Mucosa of gallbladder (tissue), 1 donor: Measurements from ENCODE around the gene SMARCD3. TPM values are rescaled to one million over a fixed set of nuclear protein-coding genes. Genes with fewer than 3 reads are reported as not detected.

ENCODE experiments used
- DNase-seq: peaks from one replicate; pipeline ENCODE4 v3.0.0-alpha.2; 2020; ENCODE audit warnings: low spot score
- total RNA-seq: library from RNA; stranded (reverse); gene quantifications from one replicate; pipeline ENCODE4 v1.2.1, GENCODE V29; 2021
- donor health status: DM: no; HTN: no; CAD: no.

Gene SMARCD3
- total RNA-seq, 1 donor from 2014 or later: 56.3 TPM

DNA sequence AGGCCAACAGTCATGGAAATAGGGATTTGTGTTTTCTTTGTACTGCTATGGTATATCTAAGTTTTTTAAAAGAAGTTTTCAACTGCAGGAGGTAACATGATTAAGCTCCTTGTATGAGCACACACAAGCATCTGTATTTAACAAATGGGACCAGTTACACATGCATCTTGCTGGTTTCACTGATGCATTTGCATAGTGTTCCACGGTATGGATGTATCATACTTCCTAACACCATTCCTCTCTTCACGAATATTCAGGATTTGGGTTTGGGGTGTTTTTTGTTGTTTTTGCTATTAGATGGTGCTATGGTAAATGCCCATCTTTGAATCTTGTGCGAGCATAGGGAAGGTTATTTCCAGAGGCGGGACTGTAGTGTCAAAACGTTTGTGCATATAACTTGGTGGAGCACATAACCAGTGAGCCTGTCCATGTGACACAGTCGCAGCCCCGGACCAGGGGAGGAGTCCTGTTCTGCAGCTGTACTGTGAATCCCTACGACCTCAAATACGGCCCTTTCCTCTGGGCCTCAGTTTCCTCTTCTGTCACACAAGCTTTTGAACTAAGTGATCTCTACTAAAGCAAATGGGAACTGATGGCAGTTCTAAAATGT is 40.1 kb downstream of the SMARCD3 start:
- DNase-seq: no peak

DNA sequence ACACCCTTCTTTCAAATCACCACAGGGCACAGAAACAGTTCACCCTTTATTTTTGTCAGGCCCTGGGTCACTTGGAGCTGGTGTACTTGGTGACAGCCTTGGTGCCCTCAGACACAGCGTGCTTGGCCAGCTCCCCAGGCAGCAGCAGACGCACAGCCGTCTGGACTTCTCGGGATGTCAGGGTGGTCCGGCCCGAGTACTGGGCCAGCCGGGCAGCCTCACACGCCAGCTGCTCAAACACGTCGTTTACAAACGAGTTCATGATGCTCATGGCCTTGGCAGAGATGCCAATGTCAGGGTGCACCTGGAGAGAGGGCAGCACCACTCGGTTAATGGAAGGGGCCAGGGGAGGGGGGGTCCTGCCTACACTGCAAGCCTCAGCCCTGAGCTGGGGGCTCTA is 40.7 kb downstream of the SMARCD3 start:
- no peak for DNase-seq

DNA sequence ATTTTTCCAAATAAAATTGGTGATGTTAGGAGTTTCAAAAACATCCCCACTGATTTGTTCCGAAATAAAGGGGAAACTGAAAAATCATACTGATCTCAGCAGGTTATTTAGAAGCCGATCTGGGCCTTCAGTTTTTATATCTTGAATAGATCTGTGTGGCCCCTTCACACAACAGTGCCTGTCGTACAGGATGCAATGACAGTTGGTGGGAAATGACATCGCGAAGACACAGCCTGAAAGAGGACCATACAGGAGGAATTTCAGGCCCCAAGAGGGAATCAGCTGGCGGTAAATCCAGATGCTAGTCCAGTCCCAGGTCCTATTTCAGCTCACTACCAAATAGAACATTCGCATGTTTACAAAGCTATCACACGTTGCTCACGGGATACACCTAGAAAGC is 41.2 kb downstream of the SMARCD3 start:
- no peak for DNase-seq

DNA sequence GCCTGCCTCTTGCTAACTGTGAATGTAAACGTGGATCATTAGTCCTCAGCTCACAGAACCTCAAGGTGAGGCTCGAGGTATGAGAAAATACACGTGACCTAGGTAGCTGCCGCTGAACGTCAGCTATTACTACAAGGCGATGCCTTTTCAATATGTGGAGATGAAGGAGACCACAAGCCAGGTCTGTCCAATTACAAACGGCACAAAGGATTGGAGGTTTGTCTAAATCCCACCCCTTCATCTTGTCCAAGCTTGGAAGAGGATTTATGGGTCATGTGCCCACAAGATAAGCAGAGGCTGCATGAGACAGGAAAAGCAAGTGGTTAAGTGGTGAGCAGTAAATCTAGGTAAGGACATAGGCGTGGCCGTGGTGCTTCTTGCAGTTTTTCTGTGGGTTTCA is 41.6 kb downstream of the SMARCD3 start:
- DNase-seq: no peak

DNA sequence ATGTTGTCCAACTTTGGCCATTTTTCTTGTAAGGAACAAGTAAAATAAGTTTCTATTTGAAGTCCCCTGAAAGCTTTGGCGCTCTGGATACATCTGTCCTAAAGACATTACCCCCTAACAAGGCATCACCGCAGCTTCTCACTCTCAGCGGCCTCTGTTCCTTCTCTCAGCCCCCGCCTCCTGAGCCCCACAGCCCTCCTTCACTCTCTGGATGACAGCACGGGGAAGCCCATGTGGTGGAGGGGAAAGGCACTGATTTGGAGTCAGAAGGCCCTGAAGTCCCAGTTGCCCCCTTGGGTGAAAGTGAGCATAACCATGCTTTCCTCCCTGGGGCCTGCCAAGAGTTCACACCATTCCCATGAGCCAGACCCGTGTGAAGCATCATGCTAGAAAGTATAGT is 42.8 kb downstream of the SMARCD3 start:
- no peak for DNase-seq

DNA sequence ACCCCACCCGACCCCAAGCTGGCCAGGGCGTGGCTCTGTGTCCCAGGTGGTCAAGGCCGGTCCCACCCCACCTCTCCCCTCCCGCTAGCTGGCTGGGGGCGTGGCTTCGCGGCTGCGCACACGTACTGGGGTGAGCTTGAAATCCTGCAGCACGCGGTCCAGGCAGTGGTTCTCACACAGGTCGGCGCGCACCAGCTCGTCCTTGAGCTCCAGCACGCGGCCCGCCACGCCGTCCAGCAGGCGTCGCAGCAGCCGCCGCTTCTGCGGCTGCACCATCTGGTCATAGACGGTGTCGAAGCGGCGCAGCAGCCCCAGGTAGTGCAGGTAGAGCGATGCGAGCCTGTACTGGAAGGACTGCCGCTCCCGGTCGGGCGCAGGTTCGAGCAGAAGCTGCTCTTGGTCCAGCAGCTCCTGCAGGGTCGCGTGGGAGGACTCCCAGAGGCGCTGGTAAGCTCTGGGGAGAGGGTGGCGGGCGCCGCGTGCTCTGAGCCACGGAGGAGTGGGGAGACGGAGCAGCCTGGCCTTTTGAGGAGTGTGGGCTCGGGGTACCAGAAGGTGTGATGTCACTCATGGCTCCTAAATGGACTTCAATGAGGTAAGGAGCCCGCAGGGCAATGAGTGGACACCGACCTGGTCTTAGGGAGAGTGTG is 44.0 kb downstream of the SMARCD3 start:
- no peak for DNase-seq

DNA sequence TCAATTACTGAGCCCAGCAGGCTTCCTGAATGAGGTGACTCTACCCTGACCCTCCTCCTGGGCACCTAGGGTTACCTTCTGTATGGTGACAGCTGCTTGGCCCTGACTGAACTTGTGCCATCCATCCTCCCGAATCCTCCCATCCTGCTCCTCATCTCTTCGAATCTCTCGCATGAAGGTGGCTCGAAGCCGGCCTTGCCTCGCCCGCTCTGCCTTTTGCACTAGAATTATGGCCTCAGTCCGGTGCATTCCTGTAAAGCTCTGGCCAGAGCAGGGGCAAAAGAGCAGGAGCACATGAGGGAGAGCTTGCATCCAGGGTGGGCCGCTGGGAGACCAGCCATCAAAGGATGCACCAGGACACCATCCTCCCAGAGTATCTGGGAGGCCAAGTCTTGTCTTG is 45.7 kb downstream of the SMARCD3 start:
- DNase-seq: no peak

DNA sequence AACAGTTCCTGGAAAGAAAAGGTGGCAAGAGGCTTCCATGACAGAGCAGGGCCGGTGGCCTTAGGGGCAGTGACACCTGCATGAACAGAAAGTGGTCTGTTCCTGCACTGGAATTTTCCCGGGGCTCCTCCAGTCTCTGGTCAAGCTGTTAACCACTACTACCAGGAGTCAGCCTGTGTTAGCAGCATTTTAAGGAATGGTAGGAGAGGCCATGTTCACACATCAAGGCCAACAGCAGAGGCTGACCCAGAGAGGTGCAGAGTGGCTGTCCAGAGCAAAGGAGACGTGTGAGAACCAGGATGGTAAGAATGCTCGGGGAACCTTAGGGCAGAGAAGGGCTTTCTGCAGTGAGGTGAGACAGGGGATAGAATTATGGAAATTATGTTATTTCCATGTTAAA is 46.7 kb downstream of the SMARCD3 start:
- DNase-seq: no peak

DNA sequence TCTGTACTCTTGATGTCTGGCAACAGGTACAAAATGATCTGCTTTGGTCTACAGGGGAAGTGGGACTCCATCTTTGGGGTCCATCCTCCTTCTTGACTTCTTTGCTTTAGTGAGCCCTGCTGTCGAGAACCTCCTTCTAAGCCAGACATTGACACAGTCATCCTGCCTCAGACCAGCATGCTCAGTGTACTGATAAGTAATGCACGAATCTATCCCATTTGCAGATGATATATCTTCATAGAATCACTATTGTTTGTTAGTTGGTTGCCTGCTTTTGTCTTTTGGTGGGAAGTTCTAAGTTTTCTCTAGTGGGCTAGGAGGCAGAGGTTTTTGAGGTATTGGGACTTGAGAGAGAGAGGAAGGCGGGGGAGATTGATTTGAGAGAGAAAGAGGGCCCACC is 47.1 kb downstream of the SMARCD3 start:
- DNase-seq: no peak

DNA sequence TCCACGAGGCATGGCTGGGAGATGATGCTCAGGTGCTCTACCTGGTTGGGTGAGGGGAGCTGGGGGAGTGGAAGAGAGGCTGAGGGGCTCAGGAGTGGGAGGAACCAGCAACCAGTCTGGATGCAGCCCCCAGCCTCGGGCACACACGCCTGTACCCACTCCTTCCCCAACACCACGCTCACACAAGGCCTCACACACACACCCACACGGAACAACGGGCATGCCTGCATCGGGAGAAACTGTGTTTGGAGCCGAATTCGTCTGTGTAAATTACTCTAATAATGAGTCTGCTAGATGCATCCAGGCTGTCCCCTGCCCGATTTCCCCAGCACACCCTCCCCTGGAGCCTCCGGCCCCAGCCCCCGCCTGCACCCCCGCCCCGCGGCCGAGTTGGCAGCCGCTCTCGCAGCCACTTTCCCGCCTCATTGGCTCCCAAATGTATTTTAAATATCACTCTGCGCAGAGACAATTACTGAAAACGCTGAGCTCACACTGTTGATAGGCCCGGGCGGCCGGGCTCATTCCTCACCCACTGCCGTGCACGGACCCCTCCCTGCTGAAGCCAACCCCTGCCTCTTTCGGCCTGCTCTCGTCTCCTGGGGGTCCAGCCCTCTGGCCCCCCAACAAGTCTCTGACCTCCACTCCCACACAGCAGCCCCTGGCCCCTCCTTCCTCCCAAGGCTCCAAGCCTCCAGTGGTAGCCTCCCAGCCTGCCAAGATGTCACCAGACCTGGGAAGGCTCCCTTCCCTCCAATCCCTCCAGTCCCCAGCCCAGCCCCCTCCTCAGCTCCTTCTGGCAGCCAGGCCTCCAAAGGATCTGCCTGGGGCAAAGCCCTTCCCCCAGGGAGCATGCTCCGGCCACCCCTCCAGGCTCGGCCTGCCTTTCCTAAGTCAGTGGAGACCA is 49.3 kb downstream of the SMARCD3 start:
- no peak for DNase-seq

DNA sequence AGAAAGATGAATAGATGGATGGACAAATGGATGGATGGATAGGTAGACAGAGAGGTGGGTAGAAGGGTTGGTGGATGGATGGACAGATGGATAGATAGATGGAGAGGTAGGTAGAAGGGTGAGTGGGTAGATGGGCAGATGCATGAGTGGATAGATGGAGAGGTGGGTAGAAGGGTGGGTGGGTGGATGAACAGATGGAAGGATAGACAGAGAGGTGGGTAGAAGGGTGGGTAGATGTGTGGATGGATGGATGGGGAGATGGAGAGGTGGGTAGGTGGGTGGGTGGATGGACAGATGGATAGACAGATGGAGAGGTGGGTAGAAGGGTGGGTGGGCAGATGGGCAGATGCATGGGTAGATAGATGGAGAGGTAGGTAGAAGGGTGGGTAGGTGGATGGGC is 50.6 kb downstream of the SMARCD3 start:
- DNase-seq: no peak

DNA sequence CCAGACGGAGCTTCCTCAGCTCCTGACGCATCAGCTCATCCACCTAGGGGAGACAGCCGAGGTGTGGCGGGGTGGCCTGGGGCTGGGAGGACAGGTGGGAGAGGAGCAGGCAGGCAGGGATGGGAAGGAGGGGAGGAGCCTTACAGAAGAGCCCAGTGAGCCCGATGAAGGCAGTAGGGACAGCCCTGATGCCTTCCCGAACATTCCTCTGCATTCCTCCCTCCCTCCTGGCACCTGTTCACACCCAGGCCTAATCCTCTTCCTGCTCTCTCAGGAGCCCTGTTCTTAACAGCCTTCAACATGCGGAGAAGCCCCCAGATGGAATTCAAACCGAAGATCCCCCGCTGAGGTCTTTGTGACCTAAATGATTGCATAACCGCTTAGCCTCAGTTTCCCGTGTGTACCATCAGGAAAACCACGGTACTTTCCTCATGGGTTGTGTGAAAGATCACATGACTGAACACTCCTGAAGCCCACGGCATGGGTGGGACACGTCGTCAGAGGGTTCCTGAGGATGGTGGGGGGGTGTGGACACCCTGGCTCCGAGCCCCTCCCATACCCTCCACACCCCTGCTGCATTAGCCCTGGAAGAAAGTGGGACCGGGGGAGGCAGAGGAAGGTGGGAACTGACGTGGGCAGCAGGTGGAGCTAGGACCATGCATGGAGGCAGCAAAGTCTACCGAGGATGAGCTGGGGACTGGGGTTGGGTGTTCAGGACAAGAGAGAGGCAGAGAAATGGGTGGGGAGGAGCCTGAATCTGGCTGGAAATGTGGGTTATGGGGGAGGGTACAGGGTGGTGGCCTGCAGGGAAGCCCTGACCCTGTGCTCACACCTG is 52.7 kb downstream of the SMARCD3 start:
- no peak for DNase-seq

DNA sequence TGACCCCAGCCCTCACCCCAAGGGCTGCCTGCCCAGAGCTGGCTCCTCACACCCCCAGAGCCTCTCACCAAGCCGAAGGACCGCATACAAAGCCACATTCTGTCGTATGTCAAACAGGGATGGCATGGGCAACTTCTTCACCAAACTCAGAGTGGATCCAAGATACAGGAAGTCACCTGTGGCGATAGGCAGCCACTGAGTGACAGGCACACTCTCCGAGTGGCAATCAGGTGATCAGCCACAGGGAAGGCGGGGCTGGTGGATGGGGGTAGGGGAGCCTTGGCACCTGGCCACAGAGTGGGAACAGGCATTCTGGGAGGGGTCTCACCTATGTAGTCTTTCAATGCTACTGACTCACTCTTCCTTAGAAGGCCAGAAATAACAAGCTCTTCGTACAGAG is 54.3 kb downstream of the SMARCD3 start:
- no peak for DNase-seq

DNA sequence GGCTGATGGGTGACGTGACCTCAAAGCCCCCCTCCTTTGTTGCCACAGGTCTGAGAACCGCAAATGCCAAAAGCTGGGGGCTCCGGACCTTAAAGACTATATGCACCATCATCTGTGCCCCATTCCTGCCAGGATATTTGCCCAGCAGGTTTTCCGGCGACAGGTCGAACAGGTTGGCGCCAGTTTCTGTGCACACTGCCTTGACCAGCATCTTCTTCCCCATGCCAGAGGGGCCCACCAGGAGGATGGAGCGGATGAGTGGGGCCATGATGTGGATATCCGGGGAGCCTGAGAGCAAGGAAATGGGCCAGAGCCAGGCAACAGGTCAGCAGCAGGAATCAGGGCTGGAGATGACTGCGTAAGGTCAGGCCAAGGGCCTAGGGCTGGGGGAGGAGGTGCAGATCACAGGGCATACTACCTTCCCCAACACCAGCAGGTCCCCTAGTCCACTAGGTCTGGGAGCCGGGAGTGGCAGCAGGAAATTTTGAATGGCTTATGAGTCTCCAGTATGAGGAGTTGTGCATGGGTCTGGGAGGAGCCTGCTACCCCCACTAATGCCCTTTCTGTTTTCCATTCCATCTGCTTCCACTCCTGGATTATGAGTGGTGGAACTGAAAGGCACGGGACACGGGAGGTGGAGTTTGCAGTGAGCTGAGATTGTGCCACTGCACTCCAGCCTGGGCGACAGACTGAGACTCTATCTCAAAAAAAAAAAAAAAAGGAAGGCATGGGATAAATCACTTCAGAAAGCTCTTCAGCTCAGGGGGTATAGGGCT is 55.1 kb downstream of the SMARCD3 start:
- DNase-seq: no peak

DNA sequence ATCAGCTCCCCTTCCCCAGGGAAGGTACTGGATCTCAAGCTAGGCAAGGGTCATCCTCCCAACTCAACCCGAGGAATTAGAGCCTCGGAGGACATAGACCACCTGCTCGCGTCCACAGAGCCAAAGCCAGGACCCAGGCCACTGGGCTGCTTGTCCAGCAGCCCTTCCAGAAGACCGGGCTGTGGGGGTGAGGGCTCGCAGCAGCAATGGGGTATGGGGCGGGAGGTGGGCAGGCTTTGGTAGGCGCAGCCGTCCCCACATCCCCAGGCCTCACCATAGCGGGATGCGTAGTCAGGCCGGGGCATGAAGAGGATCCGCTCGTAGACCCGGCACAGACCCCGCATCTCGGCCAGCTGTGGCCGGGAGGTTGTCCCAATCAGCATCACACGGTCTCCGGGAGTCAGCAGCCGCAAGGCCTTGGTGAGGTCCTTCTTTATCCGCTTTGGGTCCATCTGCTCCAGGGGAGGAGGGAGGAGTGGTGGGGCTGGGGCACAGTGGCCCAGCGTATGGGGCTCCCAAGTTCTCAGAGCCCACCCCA is 56.4 kb downstream of the SMARCD3 start:
- no peak for DNase-seq

DNA sequence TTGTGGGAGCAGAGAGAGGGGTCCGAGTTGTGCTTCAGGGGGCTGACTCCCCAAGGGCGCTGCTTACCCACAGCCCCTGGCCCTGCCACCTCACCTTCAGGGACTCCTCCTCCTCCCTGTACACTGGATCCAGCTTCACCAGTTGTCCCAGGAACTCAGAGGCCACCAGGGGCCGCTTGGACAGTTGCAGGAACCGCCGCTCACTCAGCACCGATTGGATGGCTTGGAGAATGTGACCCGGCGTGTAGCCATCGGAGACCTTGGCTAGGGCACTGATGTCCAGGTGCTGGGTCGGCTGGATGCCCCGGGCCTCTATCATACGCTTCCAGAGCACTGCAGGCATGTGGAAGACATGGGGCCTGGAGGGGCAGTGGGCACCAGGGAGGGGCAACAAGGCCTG is 57.0 kb downstream of the SMARCD3 start:
- no peak for DNase-seq

DNA sequence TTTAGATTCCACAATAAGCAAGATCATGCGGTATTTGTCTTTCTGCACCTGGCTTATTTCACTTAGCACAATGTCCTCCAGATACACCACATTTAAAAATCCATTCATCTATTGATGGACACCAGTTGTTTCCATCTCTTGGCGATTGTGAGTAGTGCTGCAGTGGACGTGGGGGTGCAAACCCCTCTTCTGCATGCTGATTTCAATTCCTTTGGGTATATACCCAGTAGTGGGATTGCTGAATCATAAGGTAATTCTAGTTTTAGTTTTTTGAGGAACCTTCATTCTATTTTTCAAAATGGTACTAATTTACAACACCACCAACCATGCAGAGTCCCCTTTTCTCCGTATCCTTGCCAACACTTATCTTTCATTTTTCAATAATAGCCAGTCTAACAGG is 59.5 kb downstream of the SMARCD3 start:
- DNase-seq: no peak
